GM19467 (cell line): Measurements from ENCODE around the gene EXOC6B.

ENCODE experiments used
- ATAC-seq: cut with Tn5 transposase; IDR thresholded peaks from one replicate; pipeline ENCODE4 v1.9.1; 2021; ENCODE audit warnings: mild to moderate bottlenecking, moderate library complexity; ENCODE audit not compliant: unreplicated experiment

EXOC6B gene

GRCh38 chr2:72153026-72153791, 672.6 kb downstream of the EXOC6B start:
- ATAC-seq = no peak

- ATAC-seq = no peak
Observed at GRCh38 chr2:72150861-72151356, 674.9 kb downstream of the EXOC6B start.

DNA sequence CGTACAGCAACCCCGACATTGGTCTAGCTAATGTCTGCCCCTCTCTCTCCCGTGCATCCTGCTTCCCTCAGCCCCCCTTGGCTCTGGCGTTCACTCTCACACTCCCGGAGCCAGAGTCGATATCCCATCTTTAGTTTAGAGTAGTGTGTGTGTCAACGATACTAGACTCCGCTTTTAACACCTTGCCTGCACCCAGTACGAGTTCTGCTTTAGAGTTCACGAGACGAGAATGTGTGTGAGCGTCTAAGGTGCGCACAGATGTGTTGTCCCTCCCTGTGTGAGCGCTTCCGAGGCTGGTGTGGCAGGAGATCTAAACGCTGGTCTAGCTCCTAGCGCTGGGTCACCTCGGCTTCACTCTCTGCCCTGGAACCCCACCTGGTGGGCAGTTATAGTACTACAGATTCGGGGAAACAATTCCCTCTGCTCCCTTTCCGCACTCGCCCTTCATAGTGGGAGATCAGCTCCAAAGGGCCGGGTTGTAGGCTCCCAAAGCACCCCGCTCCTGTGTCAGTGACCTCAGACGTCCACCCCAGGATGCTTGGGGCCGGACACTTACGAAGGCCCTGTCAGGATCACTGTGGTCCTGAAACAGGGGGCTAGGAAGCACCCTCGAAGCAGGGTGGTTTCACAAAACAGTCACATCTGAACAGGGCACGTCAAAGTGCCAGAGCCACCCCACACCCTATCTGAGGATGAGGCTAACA, 675.5 kb downstream of the EXOC6B start:
- ATAC-seq = no peak

GRCh38 chr2:72149556-72150156, 676.2 kb downstream of the EXOC6B start:
- ATAC-seq = no peak

DNA sequence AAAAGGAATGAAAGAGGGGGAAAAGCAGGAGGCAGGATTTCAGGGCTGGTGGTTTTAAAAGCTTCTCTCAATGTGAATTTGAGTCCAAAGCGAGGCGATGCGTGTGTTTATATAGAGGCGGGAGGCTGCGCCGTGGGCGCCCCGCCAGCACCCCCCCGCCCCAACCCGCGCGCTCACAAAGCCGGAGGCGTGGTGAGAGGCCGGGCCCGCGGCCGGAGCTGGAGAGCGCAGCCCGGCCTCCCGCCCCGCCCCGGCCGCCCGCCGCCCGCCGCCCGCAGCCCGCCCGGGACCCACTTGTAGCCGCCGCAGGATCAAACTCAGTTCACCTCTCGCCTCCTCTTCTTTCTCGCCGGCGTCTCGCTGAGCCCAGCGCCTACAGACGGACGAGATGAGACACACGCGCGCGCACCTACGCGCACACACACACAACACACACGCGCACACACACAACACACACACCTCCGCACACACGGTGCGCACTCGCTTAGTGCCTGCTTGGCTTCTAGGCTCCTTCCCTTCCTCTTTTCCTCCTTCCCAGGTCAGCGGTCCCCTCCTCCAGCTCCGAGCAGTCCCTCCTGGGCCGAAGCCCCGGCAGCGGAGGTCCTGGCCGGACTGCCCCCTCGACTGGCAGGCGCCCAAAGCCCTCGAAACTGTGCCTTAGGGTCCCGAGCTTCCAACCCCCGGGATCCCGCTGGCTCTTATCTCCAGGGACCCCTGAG, 676.8 kb downstream of the EXOC6B start:
- no peak for ATAC-seq

DNA sequence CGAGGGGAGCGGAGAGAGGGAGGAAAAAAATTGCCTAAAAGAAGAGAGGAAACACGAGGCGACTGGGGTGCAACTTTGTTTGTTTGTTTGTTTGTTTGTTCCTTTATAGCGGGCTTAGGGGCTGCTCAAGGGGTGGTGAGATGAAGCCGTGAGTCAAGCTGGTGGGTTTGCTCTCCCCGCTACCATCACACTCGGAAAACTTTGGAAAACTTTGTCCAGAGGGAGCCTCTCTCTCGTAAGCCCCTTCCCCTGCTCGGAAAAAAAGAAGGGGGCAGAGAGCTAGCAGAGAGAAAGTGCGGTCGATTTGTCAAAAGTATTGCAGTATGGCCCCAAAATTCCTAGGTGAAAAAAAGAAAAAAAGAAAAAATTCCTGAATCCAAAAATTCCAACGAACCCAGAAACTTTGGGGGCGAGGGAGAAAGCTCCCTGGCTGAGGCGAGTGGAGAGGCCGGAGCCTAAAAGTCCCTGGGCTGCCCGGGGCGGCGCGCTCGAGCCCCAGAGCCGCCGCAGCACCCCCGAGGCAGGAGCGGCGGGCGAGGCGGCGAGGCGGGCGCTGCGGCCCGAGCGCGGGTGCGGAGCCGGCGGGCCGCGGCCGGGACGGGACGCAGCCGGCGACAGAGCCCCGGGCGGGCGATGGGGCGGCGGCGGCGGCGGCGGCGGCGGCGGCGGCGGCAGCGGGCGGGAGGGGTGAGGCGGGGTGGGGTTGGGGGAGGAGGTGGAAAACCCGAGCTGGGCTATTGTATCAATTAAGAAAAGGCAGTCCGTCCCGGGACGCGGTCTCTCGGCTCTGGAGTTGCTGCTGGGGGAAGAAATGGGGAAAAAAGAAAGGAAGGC, 677.6 kb downstream of the EXOC6B start:
- ATAC-seq = no peak

- ATAC-seq = no peak
Observed at GRCh38 chr2:72147303-72147971, 678.4 kb downstream of the EXOC6B start, which contains the start of gene CYP26B1. Gene CYP26B1, minus strand, starts transcription at chr2:72147862. Its CDS starts 28 bp downstream, at chr2:72147834.

DNA sequence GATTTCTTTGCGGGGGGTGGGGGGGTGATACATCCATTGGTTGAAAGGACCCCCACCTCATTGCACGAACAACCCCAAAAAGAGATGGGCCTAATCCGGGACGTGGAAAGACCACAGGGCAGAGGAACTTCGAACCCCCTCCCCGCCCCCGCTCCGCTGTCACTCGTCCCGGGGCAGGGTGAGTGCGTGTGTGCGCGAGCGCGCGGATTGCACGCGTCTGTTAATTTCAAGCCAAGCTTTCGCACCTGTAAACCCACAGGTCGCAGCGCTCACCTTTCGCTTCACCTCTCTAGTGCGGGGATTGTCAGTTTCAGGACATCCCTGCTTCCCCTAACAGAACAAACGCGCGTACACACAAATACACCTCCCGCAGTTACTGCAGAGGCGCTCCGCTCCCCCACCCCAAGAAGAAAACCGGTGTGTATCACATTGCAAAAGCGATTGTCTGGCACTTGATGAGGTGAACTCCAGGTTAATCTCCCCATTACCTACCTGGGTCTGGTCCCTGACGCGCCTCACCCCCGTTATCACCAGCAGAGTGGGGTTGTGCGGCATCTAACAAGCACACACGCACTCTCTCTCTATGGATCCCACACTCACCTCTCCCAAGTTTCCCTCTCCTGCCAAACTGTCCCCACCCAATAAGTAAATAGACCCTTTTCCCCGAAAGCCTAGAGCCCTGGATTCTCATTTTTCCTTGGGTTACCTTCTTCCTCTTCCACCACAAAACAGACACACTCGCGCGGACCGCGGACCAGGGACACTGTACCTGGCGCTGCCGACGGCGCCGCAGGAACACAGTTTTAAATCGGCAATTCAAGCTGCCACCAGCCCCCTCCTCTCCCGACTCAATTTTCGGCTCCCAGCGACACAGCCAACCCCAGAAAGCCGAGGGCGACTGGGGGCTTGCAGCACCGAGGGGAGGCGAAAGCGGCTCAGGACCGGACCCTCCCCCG, 679.2 kb downstream of the EXOC6B start:
- no peak for ATAC-seq

DNA sequence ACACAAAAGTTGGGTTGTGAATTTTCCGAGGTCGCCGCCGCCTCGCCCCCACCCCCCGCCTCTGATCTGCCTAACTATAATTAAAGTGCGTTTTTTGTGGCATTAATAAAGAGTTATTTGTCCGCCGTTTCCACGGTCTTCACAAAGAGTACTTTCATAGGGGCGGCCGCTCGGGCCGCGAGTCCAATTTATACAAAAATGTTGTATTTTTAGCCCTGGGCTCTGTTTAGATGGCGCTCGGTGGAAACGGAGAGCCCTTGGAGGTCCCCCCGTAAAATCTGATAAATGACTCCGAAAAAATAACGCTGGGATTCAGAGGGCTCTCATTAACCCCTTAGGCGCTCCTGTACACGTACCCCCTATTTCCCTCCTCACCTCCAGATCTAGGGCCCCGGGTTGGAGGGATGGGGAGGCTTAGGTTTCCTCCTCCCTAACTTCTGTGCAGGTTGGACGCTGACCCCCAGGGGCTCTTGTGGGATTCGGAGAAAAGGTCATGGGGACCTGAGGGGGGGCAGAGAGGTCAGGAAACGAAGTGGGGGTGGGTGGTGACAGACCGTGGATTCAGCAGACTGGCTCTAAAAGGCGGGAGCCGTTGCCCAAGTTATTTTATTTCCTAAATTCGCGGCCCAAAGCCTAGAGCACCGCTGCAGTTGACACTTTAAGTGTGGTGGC, 680.0 kb downstream of the EXOC6B start:
- ATAC-seq = no peak

- no peak for ATAC-seq
Observed at GRCh38 chr2:72145289-72145657, 680.6 kb downstream of the EXOC6B start.

- no peak for ATAC-seq
Observed at GRCh38 chr2:72144632-72145288, 681.1 kb downstream of the EXOC6B start.

- no peak for ATAC-seq
Observed at GRCh38 chr2:72144274-72144631, 681.6 kb downstream of the EXOC6B start.

- no peak for ATAC-seq
Observed at GRCh38 chr2:72143441-72144273, 682.2 kb downstream of the EXOC6B start.

GRCh38 chr2:72142570-72143440, 683.0 kb downstream of the EXOC6B start:
- no peak for ATAC-seq

- ATAC-seq = no peak
Observed at GRCh38 chr2:72141881-72142451, 683.9 kb downstream of the EXOC6B start.
